ENCODE data around the gene RAP1GDS1. TPM values are rescaled to one million over a fixed set of nuclear protein-coding genes. Genes with fewer than 3 reads are reported as not detected.

Gene RAP1GDS1
- total RNA-seq, 4 donors from 2014 or later, result 5.9 to 8.6 (median 8.2) TPM

GRCh38 chr4:98232202-98232601 lies 29.0 kb upstream of the RAP1GDS1 start:
- intact Hi-C loops (cut with DNase I; ENCODE audit: low total_unique reads), result no loop called here
- Histone ChIP-seq H3K9me3 (no peaks in the 10 kb centered on the region), H3K4me3 (no peak overlapping the region), H3K27me3 (no peaks in the 10 kb centered on the region), H3K4me1 (no peaks in the 10 kb centered on the region), H3K27ac (no peak overlapping the region), H3K36me3 (no peaks in the 10 kb centered on the region)
- TF ChIP-seq, protein P1, sequence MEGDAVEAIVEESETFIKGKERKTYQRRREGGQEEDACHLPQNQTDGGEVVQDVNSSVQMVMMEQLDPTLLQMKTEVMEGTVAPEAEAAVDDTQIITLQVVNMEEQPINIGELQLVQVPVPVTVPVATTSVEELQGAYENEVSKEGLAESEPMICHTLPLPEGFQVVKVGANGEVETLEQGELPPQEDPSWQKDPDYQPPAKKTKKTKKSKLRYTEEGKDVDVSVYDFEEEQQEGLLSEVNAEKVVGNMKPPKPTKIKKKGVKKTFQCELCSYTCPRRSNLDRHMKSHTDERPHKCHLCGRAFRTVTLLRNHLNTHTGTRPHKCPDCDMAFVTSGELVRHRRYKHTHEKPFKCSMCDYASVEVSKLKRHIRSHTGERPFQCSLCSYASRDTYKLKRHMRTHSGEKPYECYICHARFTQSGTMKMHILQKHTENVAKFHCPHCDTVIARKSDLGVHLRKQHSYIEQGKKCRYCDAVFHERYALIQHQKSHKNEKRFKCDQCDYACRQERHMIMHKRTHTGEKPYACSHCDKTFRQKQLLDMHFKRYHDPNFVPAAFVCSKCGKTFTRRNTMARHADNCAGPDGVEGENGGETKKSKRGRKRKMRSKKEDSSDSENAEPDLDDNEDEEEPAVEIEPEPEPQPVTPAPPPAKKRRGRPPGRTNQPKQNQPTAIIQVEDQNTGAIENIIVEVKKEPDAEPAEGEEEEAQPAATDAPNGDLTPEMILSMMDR (IDR thresholded peaks at IDR 0.05 in 4 of 5, conservative IDR thresholded peaks at IDR 0.05 in 1 of 5), result no peak
- TF ChIP-seq POLR2A (IDR thresholded peaks at IDR 0.05), result no peak
- in situ Hi-C loops (cut with MboI; ENCODE audit: low sequenced_read_pairs in 4 of 4), result no loop called here
- no peak for DNase-seq
- no peak for ATAC-seq

DNA sequence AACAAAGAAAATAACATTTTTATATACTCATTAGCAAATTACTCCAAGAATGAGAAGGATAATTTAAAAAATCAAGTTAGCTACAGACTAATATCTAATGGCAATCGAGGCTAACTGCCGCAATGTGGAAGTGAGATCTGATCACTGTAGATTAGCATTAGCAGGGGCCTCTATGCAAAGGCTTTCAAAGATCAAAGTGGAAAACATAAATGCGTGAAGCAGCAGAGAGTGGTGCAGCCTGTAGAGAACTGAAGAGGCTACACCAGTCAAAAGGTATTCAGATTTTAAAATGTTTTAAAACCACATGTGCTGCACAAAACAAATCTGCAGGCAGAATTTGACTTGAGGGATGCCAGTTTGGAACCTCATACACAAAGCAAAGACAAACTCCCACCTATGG lies 24.0 kb upstream of the RAP1GDS1 start:
- Histone ChIP-seq H3K27ac (no peak overlapping the region), H3K4me3 (no peak overlapping the region), H3K27me3 (no peaks in the 10 kb centered on the region), H3K9me3 (no peaks in the 10 kb centered on the region), H3K4me1 (no peaks in the 10 kb centered on the region), H3K36me3 (no peaks in the 10 kb centered on the region)
- TF ChIP-seq, protein P1 (IDR thresholded peaks at IDR 0.05 in 4 of 5, conservative IDR thresholded peaks at IDR 0.05 in 1 of 5), result no peak
- no peak for TF ChIP-seq POLR2A (IDR thresholded peaks at IDR 0.05)
- in situ Hi-C loops (cut with MboI; ENCODE audit: low sequenced_read_pairs in 4 of 4) (no loop called here), intact Hi-C loops (cut with DNase I; ENCODE audit: low total_unique reads) (no loop called here)
- DNase-seq (no peak), ATAC-seq (no peak)

DNA sequence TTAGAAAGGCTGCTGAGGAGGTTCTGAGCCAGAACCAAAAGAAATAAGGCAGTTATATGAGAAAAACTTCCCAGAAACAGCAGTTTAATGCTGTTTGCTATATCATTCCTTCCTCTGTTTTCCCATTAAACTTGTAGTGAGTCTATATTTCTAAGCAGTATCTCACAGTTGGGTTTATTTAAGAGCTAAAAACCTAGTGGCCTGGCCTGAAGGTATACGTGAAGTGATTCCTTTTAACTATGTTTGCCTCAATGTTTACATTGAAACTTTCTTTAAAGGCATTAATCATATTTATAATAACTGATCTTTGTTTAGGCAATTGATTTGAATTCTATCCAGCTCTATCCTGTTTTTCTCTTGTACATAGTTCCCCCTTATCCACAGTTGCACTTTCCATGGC lies 19.1 kb upstream of the RAP1GDS1 start:
- H3K4me1 ChIP-seq, result no peaks in the 10 kb centered on the region
- H3K27me3 ChIP-seq, result no peaks in the 10 kb centered on the region
- no peak for ATAC-seq

DNA sequence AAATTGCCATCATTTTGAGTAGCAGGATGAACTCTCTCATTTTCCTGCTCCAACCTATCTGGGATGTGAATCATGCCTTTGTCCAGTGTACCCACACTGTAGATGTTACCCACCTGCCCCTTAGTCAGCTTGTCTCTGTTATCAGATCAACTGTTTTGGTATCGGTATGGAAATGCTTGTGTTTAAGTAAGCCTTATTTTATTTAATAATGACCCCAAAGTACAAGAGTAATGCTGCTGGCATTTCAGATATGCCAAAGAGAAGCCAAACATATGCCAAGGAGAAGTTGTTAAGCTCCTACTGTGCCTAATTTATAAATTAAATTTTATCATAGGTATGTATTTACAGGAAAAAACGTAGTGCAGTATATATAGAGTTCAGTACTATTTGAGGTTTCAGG lies 18.6 kb upstream of the RAP1GDS1 start:
- Histone ChIP-seq H3K27me3 (no peaks in the 10 kb centered on the region), H3K4me3 (no peak overlapping the region), H3K27ac (no peak overlapping the region), H3K4me1 (no peaks in the 10 kb centered on the region), H3K36me3 (no peaks in the 10 kb centered on the region), H3K9me3 (no peaks in the 10 kb centered on the region)
- TF ChIP-seq POLR2A (IDR thresholded peaks at IDR 0.05), result no peak
- TF ChIP-seq, protein P1 (IDR thresholded peaks at IDR 0.05 in 4 of 5, conservative IDR thresholded peaks at IDR 0.05 in 1 of 5), result no peak
- DNase-seq (no peak), ATAC-seq (no peak)
- in situ Hi-C loops (cut with MboI; ENCODE audit: low sequenced_read_pairs in 4 of 4) (no loop called here), intact Hi-C loops (cut with DNase I; ENCODE audit: low total_unique reads) (no loop called here)

More for the DNA sequence above, 19.1 kb upstream of the RAP1GDS1 start:
- H3K9me3 ChIP-seq, result no peaks in the 10 kb centered on the region
- no peak overlapping the region for H3K4me3 ChIP-seq
- TF ChIP-seq POLR2A (IDR thresholded peaks at IDR 0.05), result no peak
- TF ChIP-seq, protein P1 (IDR thresholded peaks at IDR 0.05 in 4 of 5, conservative IDR thresholded peaks at IDR 0.05 in 1 of 5), result no peak
- no peak overlapping the region for H3K27ac ChIP-seq
- H3K36me3 ChIP-seq, result no peaks in the 10 kb centered on the region
- DNase-seq, result no peak
- in situ Hi-C loops (cut with MboI; ENCODE audit: low sequenced_read_pairs in 4 of 4), result no loop called here
- intact Hi-C loops (cut with DNase I; ENCODE audit: low total_unique reads), result no loop called here

DNA sequence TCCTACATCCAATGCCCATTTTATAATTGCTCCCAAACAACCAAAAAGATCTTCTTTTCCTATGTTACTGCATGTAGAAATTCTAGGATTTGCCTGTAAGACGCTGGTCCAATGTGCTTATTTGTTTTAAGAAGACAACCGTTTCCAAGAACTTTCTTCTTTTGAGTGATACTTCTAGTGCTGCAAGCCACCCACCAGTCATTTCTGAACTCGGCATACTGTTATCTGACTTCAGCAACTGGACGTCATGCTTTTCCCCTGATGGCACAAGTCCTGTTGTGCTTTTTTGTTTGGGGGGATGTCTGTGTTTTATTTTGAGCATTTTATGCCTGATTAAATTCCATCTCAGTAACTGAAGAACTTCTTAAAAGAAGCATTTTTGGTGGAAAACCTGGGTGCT lies 16.0 kb upstream of the RAP1GDS1 start:
- no peak overlapping the region for H3K4me3 ChIP-seq
- no peaks in the 10 kb centered on the region for H3K4me1 ChIP-seq
- TF ChIP-seq, protein P1 (IDR thresholded peaks at IDR 0.05 in 4 of 5, conservative IDR thresholded peaks at IDR 0.05 in 1 of 5), result no peak
- no peak for TF ChIP-seq POLR2A (IDR thresholded peaks at IDR 0.05)
- intact Hi-C loops (cut with DNase I; ENCODE audit: low total_unique reads) (no loop called here), in situ Hi-C loops (cut with MboI; ENCODE audit: low sequenced_read_pairs in 4 of 4) (no loop called here)
- H3K9me3 ChIP-seq, result no peaks in the 10 kb centered on the region
- H3K27ac ChIP-seq, result no peak overlapping the region
- no peaks in the 10 kb centered on the region for H3K36me3 ChIP-seq
- DNase-seq (no peak), ATAC-seq (no peak)
- no peaks in the 10 kb centered on the region for H3K27me3 ChIP-seq
